HG03521 (cell line): Measurements from ENCODE around the gene MFRP.

Experiments
- ATAC-seq: cut with Tn5 transposase; IDR thresholded peaks from one replicate; pipeline ENCODE4 v1.9.1; 2021; ENCODE audit warnings: mild to moderate bottlenecking, moderate library complexity; ENCODE audit not compliant: unreplicated experiment

Gene MFRP

DNA sequence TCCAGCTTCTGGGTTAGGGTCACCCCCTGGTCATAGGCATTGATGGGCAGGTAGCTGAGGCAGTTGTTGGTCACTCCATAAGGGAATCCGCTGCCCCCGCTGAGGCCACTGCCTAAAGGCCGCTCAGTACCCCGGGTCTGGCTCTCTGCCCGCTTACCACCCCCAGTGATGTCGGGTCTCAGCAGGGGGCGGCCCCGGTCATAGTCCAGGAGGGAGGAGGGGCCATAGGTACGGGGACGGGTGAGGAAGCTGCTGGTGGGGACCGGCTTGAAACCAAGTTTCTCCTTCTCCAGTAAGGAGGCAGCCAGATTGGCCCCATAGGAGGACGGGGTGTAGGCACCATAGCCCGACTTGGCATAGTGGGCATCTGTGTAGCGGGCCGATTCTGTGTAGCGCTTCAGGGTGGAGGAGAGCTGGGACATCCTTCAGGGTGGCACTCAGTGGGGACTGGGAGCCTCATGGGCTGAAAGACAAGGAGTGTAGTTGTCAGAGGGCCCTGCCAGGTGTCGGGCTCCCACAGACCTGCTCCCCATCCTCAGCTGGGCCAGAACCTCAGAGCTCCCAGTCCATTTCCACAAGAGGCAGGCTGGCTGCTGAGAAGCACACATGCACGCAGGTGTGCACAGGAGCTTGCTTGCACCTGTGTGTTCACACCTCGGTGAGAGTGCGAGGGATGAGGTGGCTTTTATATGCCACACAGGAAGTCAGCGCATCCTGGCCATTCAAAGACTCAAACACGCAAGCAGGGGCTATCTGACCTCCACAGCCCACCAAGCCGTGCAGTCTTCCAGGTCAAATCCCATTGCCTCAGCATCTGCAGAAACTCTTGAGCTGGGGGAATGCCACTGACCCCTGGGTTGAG, 26.8 kb upstream of the MFRP start:
- ATAC-seq = no peak

DNA sequence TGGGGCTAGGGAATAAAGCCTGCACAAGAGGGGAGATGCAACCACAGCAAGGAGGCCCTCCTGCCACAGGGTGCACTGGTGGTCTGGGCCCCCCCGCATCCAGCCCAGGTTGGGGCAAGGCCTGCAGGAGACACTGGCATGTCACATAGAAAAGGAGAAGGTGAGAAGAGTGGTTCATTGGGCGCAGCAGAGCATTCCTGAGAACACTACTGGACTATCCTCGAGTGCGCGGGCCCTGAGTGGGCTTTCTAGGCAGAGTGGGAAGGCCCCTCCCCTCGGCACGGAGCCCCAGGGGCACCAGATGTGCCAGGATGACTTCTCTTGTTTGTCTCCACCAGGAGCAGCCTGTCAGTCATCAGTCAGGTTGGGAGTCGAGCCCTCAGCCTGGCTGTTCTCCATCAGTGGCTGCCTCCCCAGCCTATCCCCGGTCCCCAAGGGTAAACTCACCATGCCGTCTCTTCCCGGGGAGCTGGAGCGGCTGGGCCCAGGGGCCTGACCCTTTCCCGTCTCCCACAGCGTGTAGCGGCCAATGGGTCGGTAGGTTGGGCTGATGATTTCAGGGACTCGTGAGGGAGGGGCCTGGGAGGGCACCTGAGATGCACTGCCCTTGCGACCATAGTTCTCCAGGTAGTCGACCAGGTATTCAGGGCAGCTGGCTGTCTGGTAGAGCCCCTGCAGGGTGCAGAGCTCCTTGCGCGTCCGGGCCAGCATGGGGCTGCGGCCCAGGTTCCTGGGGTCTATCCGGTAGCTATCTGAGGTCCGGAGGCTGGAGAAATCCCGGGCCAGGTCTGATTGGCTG, 26.0 kb upstream of the MFRP start:
- no peak for ATAC-seq

DNA sequence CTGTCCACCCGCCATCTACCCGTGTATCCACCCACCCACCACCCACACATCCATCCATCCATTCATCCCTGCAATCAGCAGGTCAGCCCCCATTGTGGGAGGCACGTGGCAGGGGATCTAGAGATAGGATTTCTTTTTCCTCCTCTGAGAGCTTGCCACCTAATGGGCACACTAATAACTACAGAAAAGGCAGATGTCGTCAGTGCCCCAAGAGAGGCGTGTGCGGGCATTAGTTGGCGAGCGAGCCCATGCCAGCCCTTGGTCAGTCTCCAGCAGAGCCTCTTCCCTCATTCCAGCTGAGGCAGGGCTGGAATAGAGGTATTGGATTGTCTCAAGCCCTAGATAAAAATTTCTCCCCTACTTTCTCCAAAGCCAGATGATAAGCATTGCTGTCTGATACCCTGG, 25.3 kb upstream of the MFRP start:
- no peak for ATAC-seq

DNA sequence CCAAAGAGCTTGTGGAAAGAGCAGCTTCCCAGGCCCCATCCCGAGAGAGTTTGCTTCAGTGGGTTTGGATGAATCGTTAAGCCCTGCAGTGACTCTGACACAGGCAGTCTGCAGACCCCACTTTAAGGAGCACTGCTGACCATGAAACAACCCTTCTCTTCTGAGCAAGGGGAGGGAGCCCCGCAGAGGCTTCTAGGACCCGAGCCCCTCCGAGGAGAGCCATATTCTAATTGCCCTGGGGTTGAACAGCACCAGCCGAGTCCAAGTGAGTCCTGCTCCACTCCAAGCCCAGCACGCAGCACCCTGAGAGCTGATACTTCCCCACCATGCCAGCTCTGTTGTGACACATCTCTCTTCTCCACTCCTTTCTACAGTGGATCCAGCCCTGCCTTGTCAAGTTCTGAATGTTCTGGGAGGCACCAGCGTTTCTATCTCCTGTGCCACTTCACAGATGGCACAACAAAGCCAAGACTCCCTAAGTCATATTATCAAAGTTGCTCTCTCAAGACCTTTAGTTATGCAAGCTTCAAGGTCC, 24.6 kb upstream of the MFRP start:
- no peak for ATAC-seq

DNA sequence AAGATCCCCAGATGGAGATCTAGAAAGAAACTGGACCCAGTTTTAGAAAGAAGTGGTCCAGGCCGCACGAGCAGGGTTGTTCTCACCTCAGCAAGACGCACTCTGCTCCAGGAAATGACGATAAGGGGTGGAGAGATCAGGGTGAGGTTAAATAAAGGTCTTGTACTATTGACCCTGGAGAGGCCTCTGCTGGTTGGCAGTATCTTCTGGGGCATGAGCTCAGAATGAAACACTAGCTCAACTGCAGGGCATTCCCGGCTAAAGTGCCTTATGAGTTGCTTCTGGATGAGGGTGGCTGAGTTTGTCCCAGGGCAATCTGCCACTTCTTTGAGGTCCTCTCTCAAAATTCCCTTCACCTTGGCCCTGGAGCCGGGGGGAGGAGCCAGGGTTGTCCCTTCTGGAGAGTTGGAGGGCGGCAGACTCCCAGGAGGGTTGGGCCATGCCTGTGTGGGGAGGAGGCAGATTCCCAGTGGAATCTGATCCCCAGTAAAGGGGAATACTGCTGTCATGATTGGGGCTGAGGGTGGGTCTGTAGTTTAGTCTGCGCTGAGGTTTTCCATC, 24.1 kb upstream of the MFRP start:
- no peak for ATAC-seq

DNA sequence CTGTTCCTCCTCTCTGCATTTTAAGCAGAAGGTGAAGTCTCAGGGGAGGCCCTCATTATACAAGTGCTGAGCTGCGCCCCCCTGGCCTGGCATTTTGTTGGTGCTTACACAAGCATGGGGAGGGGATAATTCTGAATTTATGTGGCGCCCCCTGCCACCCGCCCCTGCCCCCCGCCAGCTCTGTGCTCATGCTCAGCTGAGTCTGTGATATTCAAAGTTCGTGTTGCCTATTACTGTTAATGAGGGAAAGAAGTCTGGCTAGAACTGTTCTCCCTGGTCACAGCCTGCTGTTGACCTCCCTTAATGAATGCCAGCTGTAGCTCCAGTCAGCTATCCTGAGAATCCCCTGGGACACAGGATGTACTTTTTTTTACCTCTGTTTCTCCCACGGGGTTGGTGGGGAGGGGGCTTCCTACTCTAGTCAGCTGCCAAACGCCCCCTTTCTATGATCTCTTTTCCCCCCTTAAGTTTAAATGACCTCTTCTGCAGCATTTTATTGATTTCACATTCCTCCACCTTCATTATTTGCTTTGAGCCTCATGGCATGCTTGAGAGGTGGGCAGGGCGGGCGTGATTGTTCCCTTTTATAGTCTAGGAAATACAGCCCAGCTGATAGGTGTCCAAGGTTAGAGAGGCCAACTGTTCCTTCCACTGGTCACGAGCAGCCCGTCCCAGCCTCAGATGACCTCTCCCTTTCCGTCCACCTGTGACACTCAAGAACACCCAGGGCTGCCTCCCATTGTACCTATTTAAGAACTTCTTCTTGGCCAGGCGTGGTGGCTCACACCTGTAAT, 22.8 kb upstream of the MFRP start:
- no peak for ATAC-seq

DNA sequence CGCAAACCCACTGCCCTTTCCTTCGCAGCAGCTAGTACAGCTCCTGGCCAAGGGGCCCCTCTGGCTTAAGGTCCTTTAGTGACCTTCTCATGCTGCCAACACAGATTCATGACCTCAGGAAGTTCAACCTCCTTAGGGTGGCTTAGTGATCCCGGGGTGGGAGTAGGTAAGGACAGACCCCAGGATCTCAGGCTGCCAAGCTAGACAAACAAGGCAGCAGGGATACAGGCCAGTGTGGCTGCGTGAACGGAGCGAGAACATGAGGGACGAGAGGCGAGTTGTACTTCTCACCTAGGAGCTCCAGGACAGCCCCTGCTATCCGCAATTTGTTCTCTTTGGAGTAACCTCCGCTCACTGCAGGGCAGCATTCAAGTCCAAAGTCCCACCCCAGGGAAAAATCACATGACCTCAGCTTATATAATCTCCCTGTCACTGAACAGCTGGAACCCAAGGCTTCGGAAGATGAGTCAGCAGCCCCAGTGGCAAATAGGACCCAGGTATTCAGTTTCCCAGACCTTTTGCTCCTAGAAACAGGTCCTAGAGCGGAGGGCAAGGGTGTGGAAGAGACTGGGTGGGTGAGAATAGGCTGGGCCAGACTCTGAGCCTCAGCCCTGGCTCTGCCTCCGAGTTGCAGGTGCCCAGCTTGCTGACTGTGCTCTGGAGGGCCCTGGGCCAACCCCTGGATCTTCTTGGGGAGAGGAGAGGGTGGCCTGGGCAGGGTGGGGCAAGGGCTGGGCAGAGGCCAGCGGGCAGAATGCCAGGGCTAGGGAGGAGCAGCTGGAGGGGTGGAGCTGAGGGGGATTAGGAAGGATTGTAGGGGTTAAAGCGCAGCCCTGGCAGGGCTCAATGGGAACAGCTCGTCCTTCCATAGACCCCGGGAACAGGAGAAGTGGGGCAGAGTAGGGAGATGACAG, 21.9 kb upstream of the MFRP start:
- no peak for ATAC-seq

DNA sequence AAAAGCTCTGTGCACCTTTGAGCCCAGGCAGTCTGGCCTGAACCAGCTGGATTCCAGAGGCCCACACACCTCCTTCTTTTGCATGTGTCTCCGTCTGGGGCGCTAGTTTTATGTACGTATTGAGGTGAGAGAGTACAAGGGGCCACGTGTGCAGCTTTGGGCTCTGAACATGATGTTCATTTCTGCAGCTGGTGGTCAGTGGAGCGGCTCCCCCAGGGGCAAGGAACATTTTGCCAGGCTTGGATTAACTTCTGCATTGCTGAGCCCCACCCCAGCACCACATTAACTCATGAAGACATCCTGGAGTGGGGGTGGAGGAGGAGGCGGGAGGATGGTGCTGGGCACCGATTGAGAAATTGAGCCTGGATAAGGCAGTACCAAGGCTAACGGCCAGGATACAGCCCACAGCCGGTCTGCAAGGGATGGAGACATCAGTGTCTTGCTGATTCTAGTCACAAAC, 21.2 kb upstream of the MFRP start:
- no peak for ATAC-seq

DNA sequence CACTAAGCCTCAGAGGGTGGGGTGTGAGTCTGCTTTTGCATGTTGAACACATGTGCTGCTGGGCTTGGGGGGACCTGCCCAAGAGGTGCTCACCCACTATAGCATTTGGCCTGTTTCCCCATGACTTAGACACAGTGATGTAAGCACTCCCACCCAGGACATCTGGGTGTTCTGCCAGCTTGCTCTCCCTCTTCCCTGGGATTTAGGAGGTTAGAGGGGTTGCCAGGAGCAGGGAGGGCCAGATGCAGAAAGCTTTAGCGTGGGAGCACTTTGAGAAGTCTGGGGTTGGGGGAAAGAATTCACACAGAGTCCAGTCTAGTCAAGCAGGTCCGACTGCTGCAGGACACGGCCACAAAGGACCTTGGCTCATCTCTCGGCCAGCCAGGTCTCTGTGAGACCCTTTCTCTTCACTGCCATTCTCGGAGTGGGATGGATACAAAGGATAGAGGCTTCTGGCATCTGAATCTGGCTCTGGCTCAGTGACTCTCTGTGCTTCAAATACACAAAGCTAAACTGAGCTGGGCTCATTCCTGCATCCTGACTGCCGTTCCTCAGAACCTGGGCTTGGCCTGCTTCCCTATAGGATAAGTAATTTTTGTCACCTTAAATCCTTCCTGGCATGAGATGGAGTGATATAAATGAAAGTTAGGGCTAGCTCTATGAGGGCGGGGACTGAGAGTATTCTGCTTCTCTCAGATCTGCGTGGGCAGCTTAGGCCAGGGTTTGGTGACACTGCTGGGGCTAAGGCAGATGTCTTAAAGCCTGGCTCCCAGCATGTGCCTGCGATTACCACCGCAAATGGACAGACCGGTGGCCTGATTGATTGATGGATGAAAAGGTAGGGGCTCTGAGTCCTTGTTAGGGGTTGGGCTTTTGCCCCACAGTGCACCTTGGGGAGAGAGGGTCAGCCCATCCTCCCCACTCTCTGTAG, 20.4 kb upstream of the MFRP start:
- no peak for ATAC-seq

DNA sequence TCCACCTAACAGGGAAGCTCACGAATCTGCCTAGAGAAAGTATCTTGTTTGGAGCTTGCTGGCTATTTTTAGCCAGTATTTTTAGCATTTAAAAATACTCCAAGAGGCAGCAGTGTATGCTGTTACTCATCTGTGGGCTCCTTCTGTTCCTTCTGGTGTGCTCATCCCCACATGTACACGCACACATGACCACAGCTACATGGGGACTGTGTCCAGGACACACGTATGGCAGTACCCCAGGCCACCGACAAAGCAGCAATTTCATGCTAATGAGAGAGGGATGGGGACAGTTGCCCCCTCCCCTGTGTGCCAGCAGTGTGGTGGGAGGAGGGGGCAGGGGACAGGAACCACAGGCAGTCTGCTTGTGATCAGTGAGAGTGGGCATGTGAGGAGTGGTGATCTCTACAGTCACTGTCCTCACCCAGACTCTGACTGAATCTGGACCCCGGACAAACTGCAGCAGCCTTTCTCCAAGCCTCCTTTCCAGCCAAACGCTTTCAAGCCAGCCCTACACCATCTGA, 18.6 kb upstream of the MFRP start:
- ATAC-seq = no peak

DNA sequence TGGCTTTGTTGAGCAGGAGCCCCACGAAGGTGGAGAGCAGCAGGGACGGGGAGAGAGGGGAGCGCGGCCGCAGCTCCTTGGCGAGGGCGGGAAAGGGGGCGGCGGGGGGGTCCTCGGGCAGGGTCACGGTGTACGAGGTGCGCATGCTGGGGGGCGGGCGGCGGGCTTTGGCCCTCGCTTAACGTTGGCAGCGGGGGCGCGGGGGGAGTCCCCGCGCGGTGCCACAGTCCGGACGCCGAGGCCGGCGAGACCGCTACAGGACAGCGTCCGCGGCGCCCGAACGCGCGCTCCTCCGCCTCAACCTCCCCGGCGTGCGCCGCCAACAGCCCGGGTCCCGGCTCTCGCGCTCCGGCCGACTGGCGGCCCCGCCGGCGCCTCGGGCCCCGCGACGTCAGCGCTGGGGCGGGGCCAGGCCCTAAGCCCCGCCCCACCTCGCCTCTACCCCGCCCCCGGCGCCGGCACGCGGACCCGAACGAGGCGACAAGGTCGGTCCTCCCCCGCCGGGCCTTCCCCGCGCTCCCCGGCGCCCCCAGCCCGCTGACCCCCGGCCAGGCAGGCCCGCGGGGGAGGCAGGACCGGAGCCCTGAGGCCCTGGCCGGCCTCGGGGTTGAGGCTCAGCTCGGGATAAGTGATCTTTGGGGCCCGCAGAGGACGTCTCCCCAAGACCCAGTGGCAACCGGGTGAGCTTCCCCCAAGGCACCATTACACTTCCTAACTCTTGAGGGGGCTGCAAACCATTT, 17.5 kb upstream of the MFRP start:
- ATAC-seq = peak; percentile 54

DNA sequence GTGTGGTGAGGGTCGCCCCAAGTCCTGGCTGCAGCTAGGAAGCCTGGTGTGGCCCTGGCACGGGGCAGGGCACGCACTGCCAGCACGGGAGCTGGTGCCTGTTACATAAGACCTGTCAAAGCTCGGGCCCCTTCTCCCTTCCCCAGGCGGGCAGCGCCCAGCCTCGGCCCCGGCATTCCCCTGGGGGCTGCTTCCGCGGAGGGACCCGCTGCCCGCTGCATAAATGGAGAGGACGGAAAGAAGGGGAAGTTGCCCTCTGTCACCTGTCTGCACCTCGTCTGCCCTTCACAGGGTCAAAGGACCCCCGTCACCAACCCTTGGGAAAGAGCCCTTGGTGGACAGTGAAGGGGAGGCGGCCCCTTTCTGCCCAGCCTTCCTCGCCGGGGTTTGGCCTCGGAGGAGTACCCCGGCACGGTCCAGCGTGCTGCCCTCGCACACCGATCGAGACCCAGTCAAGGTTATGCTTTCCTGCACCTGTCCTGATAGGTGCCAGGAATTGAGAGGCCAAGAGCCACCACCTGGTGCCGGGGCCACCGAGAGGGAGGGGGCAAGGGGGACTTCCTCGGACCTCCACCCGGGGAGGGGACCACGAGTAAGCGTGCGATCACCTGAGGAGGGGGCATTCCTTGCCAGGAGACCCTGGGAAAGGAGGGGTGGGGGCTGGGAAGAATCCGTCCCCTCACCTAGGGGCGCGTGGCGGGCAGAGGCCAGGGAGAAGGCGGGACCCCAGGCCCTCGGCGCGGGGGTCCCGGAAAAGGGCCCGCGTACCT, 16.8 kb upstream of the MFRP start:
- no peak for ATAC-seq

DNA sequence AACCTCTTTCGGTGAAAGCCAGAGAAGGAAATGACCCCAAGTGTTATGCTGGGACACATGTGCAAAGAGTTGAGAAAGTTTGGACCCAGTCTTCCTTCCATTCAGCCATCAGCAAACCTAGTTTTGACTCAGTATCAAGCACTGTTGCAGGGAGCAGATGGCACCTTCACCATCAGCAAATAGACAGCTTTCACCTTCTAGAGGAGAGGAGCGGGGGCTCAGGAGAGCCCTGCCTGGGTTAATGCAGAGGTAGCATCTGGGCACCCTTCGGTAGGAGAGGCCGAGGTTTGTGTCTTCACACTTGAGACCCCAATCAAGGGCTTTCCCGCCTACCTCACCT, 16.2 kb upstream of the MFRP start:
- no peak for ATAC-seq

DNA sequence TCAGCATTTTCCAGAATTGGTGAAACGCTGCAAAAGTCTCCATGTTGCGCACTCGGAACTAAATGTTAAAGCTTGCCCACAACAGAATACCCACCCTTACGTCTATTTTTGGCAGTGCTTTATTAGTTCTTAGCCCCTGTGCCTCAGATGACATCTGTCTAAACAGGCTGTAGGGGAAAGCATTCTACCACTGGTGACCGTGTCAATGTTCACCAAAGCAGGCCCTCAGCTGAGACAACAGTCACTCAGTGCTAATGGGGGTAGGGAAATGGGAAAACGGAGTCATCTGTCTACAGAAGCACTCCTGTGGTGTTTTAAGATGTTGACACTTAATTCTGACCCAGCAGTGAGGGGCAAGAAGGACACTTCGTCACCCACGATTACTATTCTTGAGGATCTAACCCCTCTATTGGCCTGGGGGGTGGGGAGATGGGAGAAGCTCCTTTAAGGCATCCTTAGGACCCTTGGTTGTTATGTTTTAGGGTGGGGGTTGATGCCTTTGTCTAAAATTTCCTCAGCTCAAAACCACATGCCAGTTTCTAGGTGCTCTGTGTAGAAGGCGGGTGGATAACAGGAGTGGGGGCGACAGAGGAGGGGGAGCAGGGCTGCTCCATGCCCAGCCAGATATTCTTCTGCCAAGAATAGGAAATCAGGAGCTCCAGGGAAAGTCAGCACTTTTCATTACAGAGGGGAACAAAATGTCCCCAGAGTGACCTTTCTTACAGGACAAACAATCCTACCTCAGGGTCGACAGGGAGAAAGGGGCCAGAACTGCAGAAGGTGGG, 15.6 kb upstream of the MFRP start:
- ATAC-seq = no peak

DNA sequence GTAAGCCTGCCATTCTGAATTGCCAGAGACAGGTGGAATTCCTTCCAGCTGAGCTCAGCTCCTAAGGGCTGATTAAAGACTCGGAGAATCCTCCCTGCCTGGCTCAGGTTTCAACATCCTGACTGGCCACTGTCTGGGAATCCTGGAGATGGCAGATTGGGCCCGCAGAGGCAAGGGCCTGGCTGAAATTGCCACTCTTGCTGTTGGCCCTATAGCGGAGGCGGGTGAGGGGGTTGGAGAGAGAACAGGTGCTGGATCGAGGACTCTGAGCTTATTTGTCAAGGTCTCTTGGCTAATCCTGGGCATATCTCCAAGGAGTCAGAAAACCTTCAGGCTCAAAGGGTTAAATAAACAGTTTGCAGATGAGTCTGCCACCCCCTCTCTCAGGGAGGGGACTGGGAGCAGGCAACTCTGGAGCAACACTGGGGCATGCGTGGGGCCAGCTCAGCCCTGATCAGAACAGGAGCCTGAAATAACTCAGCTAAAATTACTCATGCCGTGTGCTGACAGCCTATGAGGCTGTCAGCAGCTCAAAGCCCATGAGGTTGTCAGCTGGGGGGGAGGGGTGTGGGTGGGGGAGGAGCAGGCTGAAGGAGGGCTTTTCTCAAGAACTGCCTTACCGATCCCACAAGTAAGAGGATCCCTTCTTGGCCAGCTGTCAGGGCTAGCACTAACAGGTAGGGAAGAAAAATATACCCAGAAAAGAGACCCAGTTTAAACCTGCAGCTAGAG, 14.7 kb upstream of the MFRP start:
- no peak for ATAC-seq
